GM21619 (cell line): Measurements from ENCODE around the gene NRF1.
"Not testable (repeated sequence)": the region's sequence is repeated elsewhere in the genome, so short reads cannot be mapped to it uniquely, and the experiment has no call there.

Experiments used
- ATAC-seq: cut with Tn5 transposase; IDR thresholded peaks from one replicate; pipeline ENCODE4 v1.9.1; 2021; ENCODE audit not compliant: unreplicated experiment

Gene NRF1

GRCh38 chr7:129606803-129607202, 4.7 kb upstream of the NRF1 start:
- ATAC-seq: no peak

GRCh38 chr7:129607471-129608120, 3.9 kb upstream of the NRF1 start:
- ATAC-seq: no peak

GRCh38 chr7:129609666-129610065, 1.9 kb upstream of the NRF1 start:
- no peak for ATAC-seq

GRCh38 chr7:129610709-129611245, 743 bp upstream of the NRF1 start:
- no peak for ATAC-seq

- ATAC-seq: peak; percentile 10
These were observed 844 bp downstream of the NRF1 start for GRCh38 chr7:129612112-129613015.

- ATAC-seq: no peak
These were observed 1.5 kb downstream of the NRF1 start for GRCh38 chr7:129613016-129613337.

GRCh38 chr7:129615018-129615417, 3.5 kb downstream of the NRF1 start:
- ATAC-seq: peak; percentile 37

GRCh38 chr7:129616530-129616929, 5.0 kb downstream of the NRF1 start:
- no peak for ATAC-seq

GRCh38 chr7:129617178-129617577, 5.7 kb downstream of the NRF1 start:
- no peak for ATAC-seq

GRCh38 chr7:129617652-129618051, 6.1 kb downstream of the NRF1 start:
- no peak for ATAC-seq

- no peak for ATAC-seq
These were observed 15.4 kb downstream of the NRF1 start for GRCh38 chr7:129626896-129627295.

GRCh38 chr7:129630341-129630740, 18.8 kb downstream of the NRF1 start:
- no peak for ATAC-seq

- no peak for ATAC-seq
These were observed 23.0 kb downstream of the NRF1 start for GRCh38 chr7:129634361-129635034.

GRCh38 chr7:129635300-129636029, 23.9 kb downstream of the NRF1 start:
- ATAC-seq: peak; percentile 74

GRCh38 chr7:129636030-129636550, 24.6 kb downstream of the NRF1 start:
- ATAC-seq: not testable (repeated sequence)

GRCh38 chr7:129636641-129637040, 25.1 kb downstream of the NRF1 start:
- ATAC-seq: no peak

- ATAC-seq: no peak
These were observed 28.9 kb downstream of the NRF1 start for GRCh38 chr7:129640400-129640799.

- ATAC-seq: no peak
These were observed 31.5 kb downstream of the NRF1 start for GRCh38 chr7:129642871-129643549.

GRCh38 chr7:129643550-129644170, 32.1 kb downstream of the NRF1 start:
- ATAC-seq: no peak
